ENCODE measurements around the gene WDR17.

DNA sequence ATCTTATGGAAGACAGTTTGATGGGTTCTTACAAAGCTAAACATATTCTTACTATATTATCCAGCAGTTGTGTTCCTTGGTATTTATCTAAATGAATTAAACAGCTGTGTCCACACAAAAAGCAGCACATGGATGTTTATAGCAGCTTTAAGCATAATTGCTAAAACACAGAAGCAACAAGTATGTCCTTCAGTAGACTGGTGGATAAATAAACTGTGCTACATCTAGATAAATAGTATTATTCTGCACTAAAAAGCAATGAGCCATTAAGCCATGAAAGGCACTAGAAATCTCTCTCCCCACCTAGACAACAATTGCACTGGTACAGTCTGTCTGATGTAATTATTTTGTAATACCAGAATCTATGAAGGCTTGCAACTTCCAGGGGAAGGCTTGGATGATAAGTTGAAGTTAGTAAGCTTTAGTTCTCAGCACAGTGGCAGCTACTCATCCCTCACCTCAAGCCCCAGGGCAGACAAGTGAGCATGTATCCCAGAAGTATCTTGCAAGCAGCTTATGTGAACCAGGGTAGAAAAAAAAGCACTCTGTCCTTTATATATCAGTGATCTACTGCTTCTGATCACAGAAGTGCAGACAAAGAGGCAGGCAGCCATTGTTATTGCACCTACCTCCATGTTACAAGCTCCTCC is 36.9 kb downstream of the WDR17 start:
- no peak for TF ChIP-seq GATA3 (IDR thresholded peaks at IDR 0.05; ENCODE audit: low read depth, low read length)
- TF ChIP-seq GATA2 (IDR thresholded peaks at IDR 0.05; ENCODE audit: low read depth, low read length), result no peak
